HepG2 (cell line): ENCODE results near the gene EPHA2. TPM values are rescaled to one million over a fixed set of nuclear protein-coding genes. Genes with fewer than 3 reads are reported as not detected.

Source experiments
- CBX1 ChIP-seq: IDR thresholded peaks from one replicate; pipeline ENCODE4 v1.6.1; 2016; ENCODE audit warnings: antibody characterized with exemption, low read depth
- CEBPZ ChIP-seq: IDR thresholded peaks from 2 replicates; pipeline ENCODE4 v1.6.1; 2012; ENCODE audit warnings: low read length, improper control_type of control experiment
- CSRNP2 ChIP-seq: sonication (generic); formaldehyde crosslinking; conservative IDR thresholded peaks from 2 replicates; pipeline ENCODE4 v1.8.0; 2022; ENCODE audit warnings: low read depth, missing genetic modification reagents
- ETV6 ChIP-seq: sonication (generic); formaldehyde crosslinking; conservative IDR thresholded peaks from 2 replicates; pipeline ENCODE4 v1.4.0; 2020; ENCODE audit warnings: missing genetic modification reagents
- HES4 ChIP-seq: sonication (generic); formaldehyde crosslinking; IDR thresholded peaks from 2 replicates; pipeline ENCODE4 v1.9.0; 2021; ENCODE audit warnings: mild to moderate bottlenecking, missing genetic modification reagents, borderline replicate concordance
- HMG20A ChIP-seq: IDR thresholded peaks from 2 replicates; pipeline ENCODE4 v1.6.1; 2016; ENCODE audit warnings: borderline replicate concordance
- IRX3 ChIP-seq: sonication (generic); formaldehyde crosslinking; IDR thresholded peaks from 2 replicates; pipeline ENCODE4 v1.8.1; 2023; ENCODE audit warnings: mild to moderate bottlenecking, low read depth, missing genetic modification reagents, borderline replicate concordance
- LBX2 ChIP-seq: sonication (generic); formaldehyde crosslinking; IDR thresholded peaks from 2 replicates; pipeline ENCODE4 v1.5.0; 2020; ENCODE audit warnings: missing genetic modification reagents, mild to moderate bottlenecking, borderline replicate concordance
- TCF12 ChIP-seq, 2 experiments: fragments of 450-650 bp in 1 of 2; sonication (generic) in 1 of 2; formaldehyde crosslinking in 1 of 2; IDR thresholded peaks; 2 replicates each; pipeline versions ENCODE4 v1.6.1 to v1.8.0; 2017 to 2022; ENCODE audit warnings: antibody characterized with exemption in 1 of 2, mild to moderate bottlenecking in 1 of 2, missing genetic modification reagents in 1 of 2, moderate library complexity in 1 of 2
- TFE3 ChIP-seq: IDR thresholded peaks from 2 replicates; pipeline ENCODE4 v1.6.1; 2016
- THRA ChIP-seq: sonication (generic); formaldehyde crosslinking; IDR thresholded peaks from 2 replicates; pipeline ENCODE4 v1.4.0; 2020; ENCODE audit warnings: missing genetic modification reagents, borderline replicate concordance
- WIZ ChIP-seq: sonication (generic); formaldehyde crosslinking; IDR thresholded peaks from 2 replicates; pipeline ENCODE4 v1.5.1; 2020; ENCODE audit warnings: mild to moderate bottlenecking, missing genetic modification reagents
- ZNF101 ChIP-seq: sonication (generic); formaldehyde crosslinking; IDR thresholded peaks from 2 replicates; pipeline ENCODE4 v1.4.0; 2020; ENCODE audit warnings: mild to moderate bottlenecking, low read depth, missing genetic modification reagents, borderline replicate concordance
- ZNF354B ChIP-seq: sonication (generic); formaldehyde crosslinking; IDR thresholded peaks from 2 replicates; pipeline ENCODE4 v1.8.0; 2022; ENCODE audit warnings: mild to moderate bottlenecking, missing genetic modification reagents
- ZNF670 ChIP-seq: sonication (generic); formaldehyde crosslinking; IDR thresholded peaks from 2 replicates; pipeline ENCODE4 v1.8.0; 2022; ENCODE audit warnings: mild to moderate bottlenecking, missing genetic modification reagents, borderline replicate concordance
- ZNF839 ChIP-seq: sonication (generic); formaldehyde crosslinking; IDR thresholded peaks from 2 replicates; pipeline ENCODE4 v1.4.0; 2020; ENCODE audit warnings: missing genetic modification reagents, mild to moderate bottlenecking, borderline replicate concordance
- polyA plus RNA-seq, 8 experiments: library from polyadenylated mRNA; depleted of rRNA in 3 of 8; stranded (reverse) in 7 of 8; unstranded in 1 of 8; fragments of >200 nt; fragmentation: Illumina TruSeq in 4 of 8; extraction: Trizol in 4 of 8; gene quantifications; 2 replicates each; pipeline versions ENCODE4 v1.2.1 to v1.2.3, GENCODE V29; 2011 to 2016; ENCODE audit warnings: low read depth in 4 of 8, missing spikeins in 1 of 8, mixed read lengths in 1 of 8; ENCODE audit not compliant: insufficient read depth in 1 of 8
- total RNA-seq, 5 experiments: library from RNA; depleted of rRNA; stranded (reverse); fragments of >200 nt; fragmentation: Illumina TruSeq; extraction: Trizol; gene quantifications; 2 replicates each; pipeline ENCODE4 v1.2.3, GENCODE V29; 2016; ENCODE audit warnings: low read depth in 1 of 5

The EPHA2 gene
- total and polyA plus RNA-seq, 2 of the 13 experiments (the other 11 are each of a cell fraction or from before 2014, with no cell fraction given), result 33.6 to 53.6 TPM

- TF ChIP-seq TFE3 (CRISPR knock-in tag), result no peak
- no peak for TF ChIP-seq CSRNP2 (CRISPR knock-in tag)
- TF ChIP-seq ZNF839 (CRISPR knock-in tag), result no peak
- no peak for TF ChIP-seq HES4 (CRISPR knock-in tag)
- TF ChIP-seq ETV6, result no peak
- TF ChIP-seq CEBPZ, result no peak
- no peak for TF ChIP-seq WIZ
- 0 out of 2 replicates have a peak, but pooled peaks have one; percentile 41 for TF ChIP-seq IRX3
- no peak for TF ChIP-seq CBX1
- peak; percentile 66; the same call in 1 of the 2 replicates for TF ChIP-seq THRA (CRISPR knock-in tag)
- no peak for TF ChIP-seq LBX2 (CRISPR knock-in tag)
- no peak for TF ChIP-seq ZNF354B (CRISPR knock-in tag)
- TF ChIP-seq TCF12 (IDR thresholded peaks at IDR 0.05), result no peak
- TF ChIP-seq TCF12 (CRISPR knock-in tag; IDR thresholded peaks at IDR 0.05), result 0 out of 2 replicates have a peak, but pooled peaks have one; percentile 41
- TF ChIP-seq ZNF670 (CRISPR knock-in tag), result no peak
- no peak for TF ChIP-seq HMG20A (CRISPR knock-in tag)
- no peak for TF ChIP-seq ZNF101 (CRISPR knock-in tag)
Observed at GRCh38 chr1:16146279-16147155, 9.4 kb downstream of the EPHA2 start (continued).
